Measurements from ENCODE around the gene SDHC. TPM values are rescaled to one million over a fixed set of nuclear protein-coding genes. Genes with fewer than 3 reads are reported as not detected.

SDHC gene
- total and polyA plus RNA-seq, 2 of the 8 experiments (the other 6 are each of a cell fraction or from before 2014, with no cell fraction given), result 224 to 305 TPM

DNA sequence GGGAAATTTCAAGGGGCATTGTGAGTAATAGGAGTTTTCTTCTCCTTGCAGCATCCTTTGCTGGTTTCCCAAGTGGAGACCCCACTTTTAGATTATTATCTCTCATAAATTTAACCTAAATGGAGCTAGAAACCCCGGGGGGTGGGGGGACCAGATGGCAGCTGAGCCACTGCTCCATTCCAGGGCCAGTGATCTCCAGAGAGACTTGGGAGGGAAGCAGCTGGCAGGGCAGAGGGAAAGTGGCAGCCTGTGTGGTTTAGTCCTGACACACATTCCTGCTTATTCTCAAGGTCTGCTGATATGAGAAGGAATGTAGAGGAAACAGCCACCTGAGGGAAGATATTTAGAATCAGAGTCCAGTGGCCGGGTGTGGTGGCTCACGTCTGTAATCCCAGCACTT, 39.3 kb upstream of the SDHC start (continued):
- TF ChIP-seq ATF2 (IDR thresholded peaks at IDR 0.05; ENCODE audit: low read length), result no peak
- TF ChIP-seq TAF7 (optimal IDR thresholded peaks at IDR 0.05; ENCODE audit: borderline replicate concordance, low read depth, low read length), result no peak
- TF ChIP-seq ZNF274 (IDR thresholded peaks at IDR 0.05; ENCODE audit: borderline replicate concordance, extremely low read depth, low read length), result no peak
- no peak for TF ChIP-seq CBX8 (IDR thresholded peaks at IDR 0.05; ENCODE audit: borderline replicate concordance, low read depth, low read length)
- TF ChIP-seq BACH1 (IDR thresholded peaks at IDR 0.05; ENCODE audit: low read length), result no peak
- TF ChIP-seq CREB1 (IDR thresholded peaks at IDR 0.05), result no peak
- TF ChIP-seq POLR2A (IDR thresholded peaks at IDR 0.05; ENCODE audit: control extremely low read depth in 1 of 2, low read depth in 2 of 2, low read length in 2 of 2), result no peak
- TF ChIP-seq FOSL1 (IDR thresholded peaks at IDR 0.05; ENCODE audit: insufficient read depth, low read depth, low read length), result no peak

Measured in H1 (cell line).